Panc1 (cell line): ENCODE results near the gene FRMD4A. TPM values are rescaled to one million over a fixed set of nuclear protein-coding genes. Genes with fewer than 3 reads are reported as not detected.

Source experiments
- ATAC-seq: fragments of 200-7000 bp; cut with Tn5 transposase; 2 replicates; pipeline ENCODE4 v1.9.1; 2020; ENCODE audit warnings: mild to moderate bottlenecking, moderate library complexity
- BruUV-seq: library from RNA; stranded (reverse); fragments of 400-500 nt; replicated peaks from 2 replicates; lab custom pipeline; 2021; lab: Mats Ljungman, UMichigan
- CTCF ChIA-PET: fragments of 300-600 bp; sonication (Branson Sonifier 250); formaldehyde crosslinking; loops from one replicate; lab custom pipeline; 2022; ENCODE audit warnings: antibody characterized with exemption; lab: Charles Lee
- POLR2A ChIA-PET: fragments of 300-600 bp; sonication (Branson Sonifier 250); formaldehyde crosslinking; loops from one replicate; lab custom pipeline; 2022; ENCODE audit warnings: antibody characterized with exemption; lab: Charles Lee
- DNase-seq: peaks from one replicate; pipeline ENCODE4 v3.0.0-alpha.2; 2010; ENCODE audit warnings: low read depth, low spot score
- H3K27ac ChIP-seq: 2 replicates; pipeline ENCODE4 v1.5.1; 2011; ENCODE audit warnings: mild to moderate bottlenecking, low read length, inconsistent platforms
- H3K27me3 ChIP-seq: fragments of 200-500 bp; sonication (Bioruptor generic); 2 replicates; pipeline ENCODE4 v1.6.0; 2014; ENCODE audit warnings: low read length, inconsistent platforms; ENCODE audit not compliant: control insufficient read depth, insufficient read depth
- H3K36me3 ChIP-seq: fragments of 200-500 bp; sonication (Bioruptor generic); 2 replicates; pipeline ENCODE4 v1.5.1; 2014; ENCODE audit warnings: inconsistent platforms, mild to moderate bottlenecking, low read length, moderate library complexity; ENCODE audit not compliant: control insufficient read depth, insufficient read depth
- H3K4me1 ChIP-seq: 2 replicates; pipeline ENCODE4 v1.5.1; 2011; ENCODE audit warnings: inconsistent platforms, mild to moderate bottlenecking, low read length, moderate library complexity; ENCODE audit not compliant: control insufficient read depth, insufficient read depth
- H3K4me3 ChIP-seq, 2 experiments: 2 replicates each; pipeline ENCODE4 v1.5.1; 2011 to 2012; ENCODE audit warnings: low read depth in 2 of 2, low read length in 2 of 2, mild to moderate bottlenecking in 2 of 2, inconsistent platforms in 1 of 2, moderate library complexity in 1 of 2
- H3K9me3 ChIP-seq: fragments of 200-500 bp; sonication (Bioruptor generic); 2 replicates; pipeline ENCODE4 v1.5.1; 2014; ENCODE audit warnings: low read depth, mild to moderate bottlenecking, inconsistent platforms, low read length, moderate library complexity; ENCODE audit not compliant: control insufficient read depth, insufficient read depth
- CTCF ChIP-seq: fragments of 450-650 bp; IDR thresholded peaks from 2 replicates; pipeline ENCODE4 v1.5.1; 2017; ENCODE audit warnings: mild to moderate bottlenecking
- POLR2AphosphoS5 ChIP-seq: IDR thresholded peaks from 2 replicates; pipeline ENCODE4 v1.6.1; 2012; ENCODE audit warnings: mild to moderate bottlenecking, low read depth, low read length, moderate library complexity
- REST ChIP-seq, 2 experiments: IDR thresholded peaks; 2 replicates each; pipeline ENCODE4 v1.6.1; 2011 to 2012; ENCODE audit warnings: low read depth in 2 of 2, control low read depth in 1 of 2, low read length in 1 of 2, mild to moderate bottlenecking in 1 of 2, moderate library complexity in 1 of 2; ENCODE audit not compliant: insufficient read depth in 1 of 2
- SIN3A ChIP-seq: IDR thresholded peaks from 2 replicates; pipeline ENCODE4 v1.6.1; 2012; ENCODE audit warnings: low read depth, mild to moderate bottlenecking, low read length, moderate library complexity, borderline replicate concordance; ENCODE audit not compliant: insufficient read depth
- TCF7L2 ChIP-seq: IDR thresholded peaks from 2 replicates; pipeline ENCODE4 v1.6.1; 2011; ENCODE audit warnings: mild to moderate bottlenecking, low read depth, low read length, inconsistent platforms
- in situ Hi-C: cut with HindIII; loops from 2 replicates; pipeline ENCODE4 v1.10.0; 2016; ENCODE audit warnings: low sequenced_read_pairs, low pct_unique_long_range_greater_than_20kb
- intact Hi-C: fragments of 100-400 bp; cut with micrococcal nuclease; formaldehyde crosslinking; loops from one replicate; pipeline ENCODE4 v1.10.0; 2022; ENCODE audit not compliant: unreplicated experiment
- total RNA-seq: library from RNA; stranded (reverse); gene quantifications from one replicate; pipeline ENCODE4 v1.2.1, GENCODE V29; 2021; ENCODE audit not compliant: unreplicated experiment

Gene FRMD4A
- total RNA-seq, 1 experiment from 2014 or later: 7.1 TPM

GRCh38 chr10:13718820-13719219, 611.9 kb downstream of the FRMD4A start:
- intact Hi-C loops (no loop called here), in situ Hi-C loops (no loop called here)
- no peaks in the 10 kb centered on the region for H3K9me3 ChIP-seq
- CTCF ChIA-PET: interaction anchor here (0.6 kb wide), 1 partner anchor 248 kb away, joined by 3 read pairs; no protein-coding TSS in a partner anchor
- no TSS peak for BruUV-seq
- ATAC-seq (no peak), DNase-seq (no peak)
- POLR2A ChIA-PET: no interaction called here
- H3K4me3 ChIP-seq: no peak overlapping the region
- no peaks in the 10 kb centered on the region for H3K27me3 ChIP-seq
- H3K4me1 ChIP-seq: peaks cover 3% of the 10 kb centered on the region; the same call in 1 of the 2 replicates
- no peak for TF ChIP-seq REST (IDR thresholded peaks at IDR 0.05; ENCODE audit: insufficient read depth in 1 of 2, low read depth in 2 of 2, low read length in 1 of 2)
- TF ChIP-seq CTCF: no peak
- no peak for TF ChIP-seq POLR2AphosphoS5
- TF ChIP-seq SIN3A: no peak
- TF ChIP-seq TCF7L2: no peak
- no peaks in the 10 kb centered on the region for H3K36me3 ChIP-seq
- H3K27ac ChIP-seq: no peak overlapping the region

- Histone ChIP-seq H3K36me3 (no peaks in the 10 kb centered on the region), H3K27ac (no peak overlapping the region), H3K4me3 (peak overlapping the region; percentile 15 to 26), H3K9me3 (no peaks in the 10 kb centered on the region), H3K4me1 (peaks cover 5% of the 10 kb centered on the region; the same call in 1 of the 2 replicates), H3K27me3 (no peaks in the 10 kb centered on the region)
- TF ChIP-seq TCF7L2 (no peak), POLR2AphosphoS5 (no peak), REST (IDR thresholded peaks at IDR 0.05; ENCODE audit: insufficient read depth in 1 of 2, low read depth in 2 of 2, low read length in 1 of 2) (no peak), SIN3A (no peak), CTCF (no peak)
- intact Hi-C loops: no loop called here
- no peak for DNase-seq
- ChIA-PET CTCF (interaction anchor here (0.6 kb wide), 1 partner anchor 249 kb away, joined by 3 read pairs; no protein-coding TSS in a partner anchor), POLR2A (no interaction called here)
- peak; percentile 90 for ATAC-seq
- BruUV-seq: no TSS peak
- in situ Hi-C loops: no loop called here
These were observed 612.6 kb downstream of the FRMD4A start for GRCh38 chr10:13717936-13718772.
